GM18868 (cell line): Measurements from ENCODE around the gene SART3.
"Not testable (repeated sequence)": the region's sequence is repeated elsewhere in the genome, so short reads cannot be mapped to it uniquely, and the experiment has no call there.

Experiments
- ATAC-seq: cut with Tn5 transposase; IDR thresholded peaks from one replicate; pipeline ENCODE4 v1.9.1; 2021; ENCODE audit warnings: mild to moderate bottlenecking, moderate library complexity; ENCODE audit not compliant: unreplicated experiment

Gene SART3

DNA sequence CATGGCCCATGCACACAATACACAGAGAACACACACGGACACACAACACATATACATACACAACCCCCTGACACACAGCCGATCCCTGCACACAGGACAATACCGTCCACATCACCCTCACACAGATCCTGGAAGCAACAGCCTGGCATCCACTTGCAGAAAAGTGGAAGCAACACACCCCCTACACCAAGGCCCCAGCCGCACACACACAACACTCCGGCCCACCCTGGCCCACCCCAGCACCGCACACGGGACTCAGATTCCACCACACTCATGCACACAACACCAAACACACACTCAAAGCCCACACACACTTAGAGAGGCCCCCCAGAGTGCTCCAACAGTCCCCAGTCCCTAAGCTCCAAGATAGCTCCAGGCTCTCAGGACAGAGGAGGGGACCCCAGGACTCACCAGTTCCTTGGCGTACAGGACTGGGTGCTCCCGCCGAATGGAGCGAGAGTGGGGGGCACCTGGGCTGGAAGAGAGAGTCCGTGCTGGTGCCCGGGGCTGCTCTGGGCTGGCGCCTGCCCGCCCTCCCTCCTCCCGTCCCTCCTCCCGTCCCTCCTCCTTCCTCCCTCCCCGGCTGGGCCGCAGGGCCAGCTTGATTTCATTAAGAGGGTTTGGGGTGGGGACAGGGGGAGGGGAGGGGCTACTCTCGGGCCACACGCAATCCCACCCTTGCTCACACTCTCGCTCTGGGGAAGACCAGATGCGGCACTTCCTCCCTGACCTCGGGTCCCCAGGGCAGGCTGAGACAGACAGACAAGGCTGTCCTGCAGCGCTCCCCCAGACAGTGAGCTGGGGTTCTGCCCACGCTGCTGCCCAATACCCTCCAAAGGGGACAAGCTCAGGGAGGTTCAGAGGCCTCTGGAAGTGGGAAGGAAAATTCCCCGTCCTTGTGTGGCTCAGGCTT lies 36.8 kb upstream of the SART3 start, which contains the start of gene TMEM119:
TMEM119 (minus strand) TSS at position 526 of the 913 bp plus-strand sequence. CDS start 5,701 bp downstream, outside the sequence.
- no peak for ATAC-seq

- ATAC-seq, result no peak
Observed at GRCh38 chr12:108596854-108597558, 36.0 kb upstream of the SART3 start.

GRCh38 chr12:108595711-108596647 lies 35.0 kb upstream of the SART3 start:
- no peak for ATAC-seq

DNA sequence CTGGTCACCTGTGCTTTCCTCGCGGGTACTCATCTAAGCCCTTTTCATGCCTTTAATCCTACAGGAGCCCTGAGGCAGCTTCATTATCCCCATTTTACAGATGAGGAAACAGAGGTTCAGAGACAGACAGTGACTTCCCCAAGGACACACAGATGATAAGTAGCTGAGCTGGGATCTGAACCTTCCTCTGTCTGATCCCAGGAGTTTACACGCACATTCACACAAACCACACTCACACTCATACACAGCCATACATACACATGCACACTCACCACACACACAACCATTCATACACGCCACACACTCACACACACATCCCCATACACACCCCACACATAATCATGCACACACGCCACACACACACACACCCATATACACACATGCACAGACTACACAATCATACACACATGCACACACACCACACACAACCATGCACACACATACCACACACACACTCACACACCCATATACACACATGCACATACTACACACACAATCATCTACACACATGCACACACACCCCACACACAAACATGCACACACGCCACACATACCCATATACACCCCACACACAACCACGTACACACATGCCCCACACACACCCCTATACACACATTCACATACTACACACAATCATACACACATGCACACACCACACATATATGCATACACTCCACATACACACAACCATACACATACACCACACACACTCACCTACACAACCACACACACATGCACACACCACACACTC lies 34.2 kb upstream of the SART3 start:
- ATAC-seq, result no peak

DNA sequence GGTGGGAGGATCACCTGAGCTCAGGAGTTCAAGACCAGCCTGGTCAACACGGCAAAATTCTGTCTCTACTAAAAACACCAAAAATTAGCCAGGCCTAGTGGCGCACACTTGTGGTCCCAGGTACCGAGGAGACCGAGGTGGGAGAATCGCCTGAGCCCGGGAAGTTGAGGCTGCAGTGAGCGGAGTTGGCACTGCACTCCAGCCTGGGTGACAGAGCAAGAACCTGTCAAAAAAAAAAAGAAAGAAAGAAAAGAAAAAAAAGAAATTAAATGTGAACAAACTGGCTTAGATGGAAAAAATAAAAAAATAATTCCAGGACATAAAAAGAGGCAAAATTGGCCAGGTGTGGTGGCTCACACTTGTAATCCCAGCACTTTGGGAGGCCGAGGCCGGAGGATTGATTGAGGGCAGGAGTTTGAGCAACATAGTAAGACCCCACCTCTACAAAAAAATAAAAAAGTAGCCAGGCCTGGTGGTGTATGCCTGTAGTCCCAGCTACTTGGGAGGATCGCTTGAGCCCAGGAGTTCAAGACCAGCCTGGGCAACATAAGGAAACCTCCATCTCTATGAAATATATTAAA lies 33.4 kb upstream of the SART3 start:
- ATAC-seq, result no peak

- ATAC-seq, result no peak
Observed at GRCh38 chr12:108592033-108592909, 31.3 kb upstream of the SART3 start.

- ATAC-seq, result no peak
Observed at GRCh38 chr12:108591267-108591980, 30.5 kb upstream of the SART3 start.

DNA sequence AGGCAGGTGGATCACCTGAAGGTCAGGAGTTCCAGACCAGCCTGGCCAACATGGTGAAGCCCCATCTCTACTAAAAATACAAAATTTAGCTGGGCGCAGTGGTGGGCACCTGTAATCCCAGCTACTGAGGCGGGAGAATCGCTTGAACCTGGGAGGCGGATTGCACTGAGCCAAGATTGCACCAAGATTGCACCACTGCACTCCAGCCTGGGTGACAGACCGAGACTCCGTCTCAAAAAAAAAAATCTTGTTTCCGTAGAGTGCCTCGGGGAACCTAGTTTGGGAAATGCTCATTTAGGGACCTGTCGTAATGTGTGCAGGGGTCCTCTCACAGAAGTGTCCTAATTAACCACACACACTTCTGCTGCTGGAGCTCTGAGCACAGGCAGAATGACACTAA lies 29.5 kb upstream of the SART3 start:
- not testable (repeated sequence) for ATAC-seq

GRCh38 chr12:108589840-108590229 lies 28.9 kb upstream of the SART3 start:
- ATAC-seq, result no peak

DNA sequence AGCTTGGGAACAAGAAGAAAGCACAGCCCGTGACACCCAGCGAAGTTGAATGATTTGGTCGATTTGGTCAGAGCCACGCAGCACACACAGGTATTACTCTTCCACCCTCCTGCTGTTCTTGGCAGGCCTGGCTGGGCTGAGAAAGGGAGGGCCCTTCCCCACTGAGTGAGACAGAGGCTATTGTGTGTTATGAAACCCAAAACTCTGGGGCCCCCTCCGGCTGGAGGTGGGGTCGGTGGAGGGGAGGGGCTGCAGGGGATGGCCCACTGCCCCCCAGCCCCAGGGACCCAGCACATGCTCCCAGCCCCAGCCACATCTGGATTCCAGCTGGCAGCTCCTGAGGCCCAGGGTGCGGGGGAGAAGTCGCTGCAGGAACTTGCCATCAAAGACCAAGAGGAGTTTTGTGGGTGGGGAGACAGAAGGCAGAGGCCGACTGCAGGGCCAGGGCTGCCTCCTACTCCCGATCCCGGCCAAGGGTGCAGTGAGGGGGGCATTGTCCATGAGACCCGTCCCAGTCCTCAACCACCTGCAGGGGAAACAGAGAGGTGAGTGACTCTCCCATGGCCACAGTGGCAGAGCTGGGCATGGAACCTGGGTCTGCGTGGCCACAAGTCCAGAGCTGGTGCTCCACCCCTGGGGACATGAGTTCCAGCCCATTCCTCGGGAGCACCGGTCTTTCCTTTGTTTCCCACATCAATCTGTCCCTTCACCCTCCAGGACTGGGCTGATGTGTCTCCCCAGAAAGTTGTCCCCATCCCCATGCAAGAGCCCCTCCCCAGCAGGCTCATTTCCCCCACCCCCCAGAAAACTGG lies 28.3 kb upstream of the SART3 start:
- no peak for ATAC-seq

DNA sequence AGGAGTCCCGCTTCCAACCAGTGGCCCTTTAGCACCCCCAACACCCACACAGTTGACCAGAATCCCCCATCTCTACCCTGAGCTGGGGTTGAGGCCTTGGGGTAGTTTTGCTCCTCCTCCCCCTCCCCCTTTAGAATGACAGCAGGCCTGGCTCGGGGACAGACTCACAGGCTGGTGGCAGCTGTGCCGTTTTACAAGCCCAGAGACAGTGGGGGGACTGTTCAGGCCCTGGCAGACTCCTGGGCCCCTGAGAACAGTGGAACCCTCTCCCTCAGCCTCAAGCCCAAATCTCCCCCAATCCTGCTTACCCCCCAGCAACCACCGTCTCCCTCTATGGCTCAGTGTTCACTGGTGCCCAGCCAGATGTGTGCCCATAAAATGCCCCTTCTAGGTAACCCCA lies 26.9 kb upstream of the SART3 start:
- ATAC-seq, result no peak

DNA sequence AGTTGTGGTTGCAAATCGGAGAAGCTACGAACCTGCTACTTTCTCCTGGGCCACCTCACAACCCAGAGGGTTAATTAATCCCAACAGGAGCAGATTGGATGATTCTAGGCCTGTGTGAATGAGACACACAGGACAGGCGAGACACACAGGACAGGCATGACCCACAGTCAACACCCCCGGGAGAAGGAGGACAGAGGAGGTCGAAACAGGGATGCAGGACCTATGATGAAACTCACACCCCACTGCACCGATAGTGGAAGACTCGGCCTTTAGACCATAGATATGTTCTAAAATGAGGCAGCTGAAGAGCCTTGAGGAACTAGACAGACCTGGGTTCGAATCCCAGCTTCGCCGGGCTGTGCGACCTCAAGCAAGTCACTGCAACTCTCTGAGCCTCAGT lies 25.3 kb upstream of the SART3 start:
- no peak for ATAC-seq

DNA sequence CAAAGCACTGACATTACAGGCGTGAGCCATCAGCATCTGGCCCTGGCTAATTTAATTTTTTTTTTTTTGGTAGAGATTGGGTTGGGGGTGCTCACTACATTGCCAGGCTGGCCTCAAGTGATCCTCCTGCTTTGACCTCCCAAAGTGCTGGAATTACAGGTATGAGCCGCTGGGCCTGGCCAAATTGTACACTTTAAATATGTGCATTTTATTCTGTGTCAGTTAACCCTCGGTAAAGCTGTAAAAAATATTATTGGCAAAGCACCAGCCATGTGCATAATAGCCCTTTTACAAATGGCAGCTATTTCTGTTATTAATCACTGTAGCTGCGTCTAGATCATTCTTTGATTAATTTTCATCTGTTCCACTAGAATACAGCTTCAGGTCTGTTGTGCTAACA lies 24.9 kb upstream of the SART3 start:
- no peak for ATAC-seq

GRCh38 chr12:108584456-108585065 lies 23.6 kb upstream of the SART3 start:
- ATAC-seq, result no peak

GRCh38 chr12:108583991-108584390 lies 23.0 kb upstream of the SART3 start:
- no peak for ATAC-seq

DNA sequence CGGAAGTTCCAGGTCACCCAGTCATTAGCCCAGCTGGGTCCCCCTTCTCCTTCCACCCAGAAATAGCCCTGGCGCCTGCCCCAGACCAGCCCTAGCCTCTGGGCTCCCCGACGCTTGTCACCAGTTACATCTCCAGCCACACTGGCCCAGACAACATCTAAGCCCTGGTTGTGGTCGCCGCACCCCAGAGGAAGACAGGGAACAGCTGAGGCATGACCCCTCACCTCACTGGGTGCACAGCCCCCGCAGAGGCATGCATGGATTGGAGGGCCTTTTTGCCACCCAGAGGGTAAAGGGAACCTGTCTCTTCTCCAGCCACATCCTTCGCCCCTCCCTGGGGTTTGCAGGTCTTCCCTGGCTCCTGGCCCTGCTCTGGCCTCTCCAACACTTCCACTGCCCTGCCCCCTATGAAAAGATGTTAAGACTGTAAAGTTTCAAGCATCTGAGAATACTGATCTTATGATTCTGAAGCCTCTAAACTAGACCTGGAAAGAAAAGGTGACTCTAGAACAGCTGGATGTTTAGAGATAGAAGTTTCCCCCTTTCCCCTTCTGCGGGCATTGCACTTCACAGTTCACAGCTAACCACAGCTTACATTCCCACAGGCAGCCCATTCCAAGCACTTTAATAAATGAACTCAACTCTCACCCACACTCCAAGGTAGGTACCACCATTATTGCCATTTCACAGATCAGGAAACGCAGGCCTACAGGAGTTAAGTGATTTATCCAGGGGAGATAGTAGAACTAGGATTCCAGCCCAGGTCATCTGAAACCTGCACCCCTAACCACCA lies 22.2 kb upstream of the SART3 start:
- ATAC-seq, result no peak
